ENCODE measurements around the gene PFAS.

PFAS gene

DNA sequence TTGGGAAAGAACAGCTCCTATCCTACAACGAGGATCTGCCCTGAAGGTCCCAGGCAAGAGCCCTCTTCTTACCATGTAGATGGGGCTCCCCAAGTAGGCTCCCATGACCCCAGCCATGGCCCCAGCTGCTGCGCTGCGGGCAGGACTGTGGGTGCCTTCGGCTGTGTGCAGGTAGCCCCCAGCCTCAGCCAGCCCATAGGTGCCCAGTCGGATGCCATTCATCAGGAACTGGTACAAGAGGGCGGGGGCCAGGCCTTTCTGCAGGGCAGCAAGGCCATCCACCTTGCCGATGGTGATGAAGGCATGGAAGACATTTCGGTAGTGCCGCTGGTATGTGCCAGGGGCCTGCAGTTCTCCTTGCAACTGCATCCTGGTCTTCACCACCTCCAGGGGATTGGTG is 45.3 kb downstream of the PFAS start:
- Mint-ChIP-seq H3K4me1 (ENCODE audit: low read depth) (peaks cover 33% of the 10 kb centered on the region), H3K9me3 (ENCODE audit: low read depth) (no peaks in the 10 kb centered on the region), H3K36me3 (peaks cover 6% of the 10 kb centered on the region), H3K4me3 (peak overlapping the region; percentile 93), H3K27ac (peak overlapping the region; percentile 64), H3K27me3 (no peaks in the 10 kb centered on the region)

DNA sequence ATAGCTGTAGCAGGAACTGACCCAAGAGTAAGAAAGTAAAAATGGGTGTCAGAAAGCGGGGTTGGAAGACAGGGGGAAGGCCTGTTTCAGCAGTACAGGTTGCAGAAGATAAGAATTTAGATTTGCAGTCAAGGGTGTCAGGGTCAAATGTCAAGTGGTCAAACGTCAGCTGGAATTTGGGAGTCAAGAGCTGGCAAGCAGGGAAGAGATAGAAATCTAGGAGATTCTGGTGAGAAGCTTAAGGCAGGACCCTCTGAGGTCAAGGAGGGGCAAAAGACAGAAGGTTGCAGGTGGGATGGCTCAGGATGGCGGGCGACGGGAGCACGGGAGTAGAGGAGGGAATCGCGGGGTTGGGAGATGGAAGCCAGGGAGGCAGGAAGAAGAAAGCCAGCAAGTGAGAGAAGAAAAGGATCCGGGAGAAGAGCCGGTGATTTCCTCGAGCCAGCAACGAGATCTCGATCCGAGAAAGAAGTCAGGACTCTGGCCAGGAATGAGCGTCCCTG is 45.8 kb downstream of the PFAS start:
- no peaks in the 10 kb centered on the region for H3K9me3 Mint-ChIP-seq (ENCODE audit: low read depth)
- H3K36me3 Mint-ChIP-seq: peaks cover 5% of the 10 kb centered on the region
- peak overlapping the region; percentile 93 for H3K4me3 Mint-ChIP-seq
- peak overlapping the region; percentile 64 for H3K27ac Mint-ChIP-seq
- H3K4me1 Mint-ChIP-seq (ENCODE audit: low read depth): peaks cover 28% of the 10 kb centered on the region
- H3K27me3 Mint-ChIP-seq: no peaks in the 10 kb centered on the region

DNA sequence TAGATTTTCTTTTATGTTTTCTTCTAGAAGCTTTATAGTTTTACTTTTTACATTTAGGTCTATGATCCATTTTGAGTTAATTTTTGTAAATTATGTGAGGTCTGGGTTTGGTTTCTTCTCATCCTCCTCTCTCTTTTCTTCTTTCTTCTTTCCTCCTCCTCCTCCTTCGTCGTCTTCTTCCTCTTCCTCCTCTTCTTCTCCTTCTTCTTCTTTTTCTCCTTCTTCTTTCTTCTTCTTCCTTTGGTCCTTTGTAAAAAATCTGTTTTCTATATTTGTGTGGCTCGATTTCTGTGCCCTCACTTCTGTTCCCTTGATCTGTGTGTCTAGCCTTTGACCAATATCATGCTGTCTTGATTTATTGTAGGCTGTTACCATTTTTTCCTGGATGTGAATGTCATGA is 51.1 kb downstream of the PFAS start:
- no peaks in the 10 kb centered on the region for H3K9me3 Mint-ChIP-seq (ENCODE audit: low read depth)
- no peaks in the 10 kb centered on the region for H3K36me3 Mint-ChIP-seq
- H3K4me1 Mint-ChIP-seq (ENCODE audit: low read depth): peaks cover 7% of the 10 kb centered on the region
- no peak overlapping the region for H3K27ac Mint-ChIP-seq
- H3K27me3 Mint-ChIP-seq: no peaks in the 10 kb centered on the region
- no peak overlapping the region for H3K4me3 Mint-ChIP-seq

DNA sequence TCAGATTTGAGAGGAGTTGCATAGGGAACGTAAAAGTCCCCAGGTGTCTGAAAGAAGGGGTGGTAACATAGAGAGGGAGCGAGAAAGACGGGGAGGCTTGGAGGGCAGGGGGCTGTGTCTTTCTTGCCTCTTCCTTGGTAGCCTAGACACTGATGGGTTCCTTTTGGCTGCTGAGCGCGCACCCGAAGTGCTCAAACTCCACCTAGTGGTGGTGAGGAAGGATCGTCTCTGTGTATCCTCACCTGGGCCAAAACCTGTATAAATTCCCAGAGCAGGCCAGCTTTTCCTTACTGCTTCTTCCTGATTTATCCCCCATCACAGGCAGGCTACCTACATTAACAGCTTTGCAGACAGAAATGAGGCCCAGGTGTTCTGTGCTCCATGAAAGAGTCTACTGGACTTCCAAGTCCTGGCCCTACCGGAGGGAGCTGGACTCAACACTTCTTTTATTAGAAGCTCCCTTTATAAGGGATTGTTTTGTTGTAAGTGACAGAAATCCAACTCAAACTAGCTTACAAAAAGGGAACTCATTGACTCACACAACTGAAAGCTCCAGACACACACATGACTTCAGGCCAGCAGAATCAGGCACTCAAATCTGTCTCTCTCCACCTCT is 51.6 kb downstream of the PFAS start:
- H3K27ac Mint-ChIP-seq: no peak overlapping the region
- no peaks in the 10 kb centered on the region for H3K27me3 Mint-ChIP-seq
- no peak overlapping the region for H3K4me3 Mint-ChIP-seq
- no peaks in the 10 kb centered on the region for H3K9me3 Mint-ChIP-seq (ENCODE audit: low read depth)
- H3K36me3 Mint-ChIP-seq: no peaks in the 10 kb centered on the region
- peaks cover 7% of the 10 kb centered on the region for H3K4me1 Mint-ChIP-seq (ENCODE audit: low read depth)

DNA sequence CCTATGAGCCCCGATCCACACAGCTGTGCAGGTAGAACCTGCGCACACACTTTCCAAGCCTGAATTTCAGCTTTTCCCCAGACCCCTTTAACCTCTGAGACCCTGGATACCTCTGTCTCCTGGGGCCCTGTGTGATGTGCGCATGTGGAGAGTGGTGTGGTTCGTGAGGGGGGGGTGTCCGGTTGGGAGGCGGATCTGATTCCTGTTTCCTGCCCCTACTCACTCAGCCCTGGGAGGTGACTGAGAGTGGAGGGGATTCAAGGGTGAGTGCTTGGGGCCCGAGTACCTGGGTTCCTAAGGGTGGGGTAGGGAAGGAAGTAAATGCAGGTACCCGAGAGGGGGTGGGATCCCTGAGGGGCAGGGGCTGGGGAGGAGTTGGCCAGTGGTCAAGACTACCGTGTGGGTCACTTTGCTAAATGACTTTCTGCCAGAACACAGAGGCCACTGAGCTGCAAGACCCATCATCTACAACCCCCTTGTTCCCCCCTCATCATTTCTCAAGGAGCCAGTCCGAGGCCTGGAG is 61.6 kb downstream of the PFAS start:
- peaks cover 9% of the 10 kb centered on the region for H3K27me3 Mint-ChIP-seq
- H3K9me3 Mint-ChIP-seq (ENCODE audit: low read depth): no peaks in the 10 kb centered on the region
- H3K4me1 Mint-ChIP-seq (ENCODE audit: low read depth): no peaks in the 10 kb centered on the region
- H3K4me3 Mint-ChIP-seq: no peak overlapping the region
- H3K36me3 Mint-ChIP-seq: no peaks in the 10 kb centered on the region
- H3K27ac Mint-ChIP-seq: no peak overlapping the region

DNA sequence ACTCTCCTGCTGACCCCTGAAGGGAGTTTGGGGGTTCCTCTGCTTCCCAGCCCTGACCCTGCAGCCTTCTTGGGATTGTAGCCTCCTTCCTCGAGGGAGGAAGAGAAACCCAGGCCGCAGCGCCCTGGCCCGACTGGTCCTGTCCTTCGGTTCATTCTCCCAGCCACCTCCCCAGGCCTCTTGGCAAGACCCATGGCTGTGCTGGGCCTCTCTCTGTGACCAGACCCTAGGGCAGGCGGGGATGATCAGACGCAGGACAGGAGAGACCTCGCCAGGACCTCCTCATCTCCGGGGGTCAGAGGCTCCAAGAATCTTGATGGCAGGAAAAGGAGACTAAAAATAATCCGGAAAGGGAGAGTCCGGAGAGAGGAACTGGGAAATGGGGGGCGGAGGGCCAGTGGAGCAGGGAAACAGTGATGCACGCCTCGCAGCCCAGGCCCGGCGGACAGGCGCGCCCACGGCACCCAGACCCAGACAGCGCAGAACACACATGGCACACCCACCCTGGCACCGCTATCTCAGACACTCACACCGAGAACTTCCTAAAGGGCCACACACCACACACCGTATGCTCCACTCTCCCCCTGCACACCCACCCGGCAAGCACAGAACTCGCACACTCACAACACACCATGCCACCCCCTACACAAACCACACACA is 62.2 kb downstream of the PFAS start:
- peaks cover 9% of the 10 kb centered on the region for H3K27me3 Mint-ChIP-seq
- no peak overlapping the region for H3K27ac Mint-ChIP-seq
- H3K36me3 Mint-ChIP-seq: no peaks in the 10 kb centered on the region
- no peaks in the 10 kb centered on the region for H3K9me3 Mint-ChIP-seq (ENCODE audit: low read depth)
- no peak overlapping the region for H3K4me3 Mint-ChIP-seq
- H3K4me1 Mint-ChIP-seq (ENCODE audit: low read depth): no peaks in the 10 kb centered on the region

DNA sequence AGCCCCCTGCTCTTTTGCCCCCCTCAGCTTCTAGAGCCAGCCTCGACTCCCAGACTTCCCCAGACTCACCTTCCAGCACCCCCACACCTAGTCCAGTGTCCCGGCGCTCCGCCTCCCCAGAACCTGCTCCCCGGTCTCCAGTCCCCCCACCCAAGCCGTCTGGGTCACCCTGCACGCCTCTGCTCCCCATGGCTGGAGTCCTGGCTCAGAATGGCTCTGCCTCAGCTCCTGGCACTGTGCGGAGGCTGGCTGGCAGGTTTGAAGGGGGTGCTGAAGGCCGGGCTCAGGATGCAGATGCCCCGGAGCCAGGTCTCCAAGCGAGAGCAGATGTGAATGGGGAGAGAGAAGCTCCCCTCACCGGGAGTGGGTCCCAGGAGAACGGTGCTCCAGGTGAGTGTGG is 63.2 kb downstream of the PFAS start:
- no peaks in the 10 kb centered on the region for H3K36me3 Mint-ChIP-seq
- no peaks in the 10 kb centered on the region for H3K9me3 Mint-ChIP-seq (ENCODE audit: low read depth)
- H3K27me3 Mint-ChIP-seq: peaks cover 9% of the 10 kb centered on the region
- H3K4me1 Mint-ChIP-seq (ENCODE audit: low read depth): no peaks in the 10 kb centered on the region
- H3K4me3 Mint-ChIP-seq: no peak overlapping the region
- no peak overlapping the region for H3K27ac Mint-ChIP-seq

DNA sequence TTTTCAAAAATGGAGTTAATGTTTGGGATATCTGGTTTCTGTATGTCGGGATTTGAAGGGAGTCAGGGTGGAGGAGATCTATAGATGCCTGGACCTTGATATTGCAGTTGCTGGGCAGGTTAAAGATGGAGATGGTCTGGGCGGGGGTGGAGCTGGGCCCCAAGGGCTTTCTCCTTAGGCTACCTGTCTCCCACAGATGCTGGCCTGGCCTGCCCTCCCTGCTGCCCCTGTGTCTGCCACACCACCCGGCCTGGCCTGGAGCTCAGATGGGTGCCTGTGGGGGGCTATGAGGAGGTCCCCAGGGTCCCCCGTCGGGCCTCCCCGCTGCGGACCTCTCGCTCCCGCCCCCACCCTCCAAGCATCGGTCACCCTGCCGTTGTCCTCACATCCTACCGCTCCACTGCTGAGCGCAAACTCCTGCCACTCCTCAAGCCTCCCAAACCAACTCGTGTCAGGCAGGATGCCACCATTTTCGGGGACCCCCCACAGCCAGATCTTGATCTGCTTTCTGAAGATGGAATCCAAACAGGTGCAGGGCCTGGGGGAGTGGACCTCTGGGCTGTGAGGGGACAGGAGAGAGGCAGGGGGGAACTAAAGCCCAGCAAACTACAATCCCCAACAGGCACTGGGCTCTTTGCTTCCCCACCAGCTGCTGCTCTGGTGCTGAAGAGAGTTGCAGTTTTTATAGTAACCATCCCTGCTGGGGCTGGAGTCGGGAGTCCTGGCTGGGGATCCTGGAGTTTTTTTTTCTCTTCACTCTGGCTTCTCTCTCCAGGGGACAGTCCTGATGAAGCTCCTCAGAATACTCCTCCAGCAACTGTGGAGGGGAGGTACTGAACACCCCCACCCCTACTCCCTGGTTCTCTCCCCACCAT is 63.9 kb downstream of the PFAS start:
- H3K4me3 Mint-ChIP-seq: no peak overlapping the region
- H3K27me3 Mint-ChIP-seq: peaks cover 9% of the 10 kb centered on the region
- H3K4me1 Mint-ChIP-seq (ENCODE audit: low read depth): no peaks in the 10 kb centered on the region
- H3K27ac Mint-ChIP-seq: no peak overlapping the region
- no peaks in the 10 kb centered on the region for H3K36me3 Mint-ChIP-seq
- H3K9me3 Mint-ChIP-seq (ENCODE audit: low read depth): no peaks in the 10 kb centered on the region

DNA sequence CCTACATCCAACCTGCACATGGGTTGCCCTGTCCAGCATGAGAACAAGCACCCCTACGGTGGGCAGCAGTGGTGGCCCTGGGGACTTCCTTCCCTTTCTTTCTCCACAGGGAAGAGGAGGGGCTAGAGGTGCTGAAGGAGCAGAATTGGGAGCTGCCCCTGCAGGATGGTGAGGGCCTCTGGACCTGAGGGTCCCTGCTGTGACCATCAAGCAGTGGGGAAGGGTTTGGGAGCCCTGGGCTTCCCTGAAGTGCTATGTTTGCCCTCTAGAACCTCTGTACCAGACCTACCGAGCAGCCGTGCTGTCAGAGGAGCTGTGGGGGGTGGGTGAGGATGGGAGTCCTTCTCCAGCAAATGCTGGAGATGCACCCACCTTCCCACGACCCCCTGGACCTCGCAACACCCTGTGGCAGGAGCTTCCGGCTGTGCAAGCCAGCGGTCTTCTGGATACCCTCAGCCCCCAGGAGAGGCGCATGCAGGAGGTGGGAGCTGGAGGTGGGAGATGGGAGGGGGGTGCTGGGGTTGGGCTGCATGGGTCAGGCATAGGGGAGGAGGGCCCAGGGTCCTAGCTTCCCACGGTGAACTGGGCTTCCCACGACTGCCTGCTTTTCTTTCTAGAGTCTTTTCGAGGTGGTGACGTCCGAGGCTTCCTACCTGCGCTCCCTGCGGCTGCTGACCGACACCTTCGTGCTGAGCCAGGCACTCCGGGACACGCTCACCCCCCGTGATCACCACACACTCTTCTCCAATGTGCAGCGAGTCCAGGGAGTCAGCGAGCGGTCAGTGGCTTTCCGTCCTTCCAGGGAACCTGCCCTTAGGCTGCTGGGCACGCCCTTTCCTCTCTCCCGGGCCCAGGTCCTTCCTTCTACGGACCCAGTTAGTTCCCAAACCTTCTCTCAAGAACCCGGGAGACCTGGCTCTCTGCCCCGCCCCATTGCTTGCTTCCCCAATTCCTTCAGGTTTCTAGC is 66.0 kb downstream of the PFAS start:
- no peaks in the 10 kb centered on the region for H3K36me3 Mint-ChIP-seq
- no peaks in the 10 kb centered on the region for H3K4me1 Mint-ChIP-seq (ENCODE audit: low read depth)
- no peaks in the 10 kb centered on the region for H3K9me3 Mint-ChIP-seq (ENCODE audit: low read depth)
- no peak overlapping the region for H3K27ac Mint-ChIP-seq
- H3K27me3 Mint-ChIP-seq: peaks cover 9% of the 10 kb centered on the region
- H3K4me3 Mint-ChIP-seq: no peak overlapping the region

DNA sequence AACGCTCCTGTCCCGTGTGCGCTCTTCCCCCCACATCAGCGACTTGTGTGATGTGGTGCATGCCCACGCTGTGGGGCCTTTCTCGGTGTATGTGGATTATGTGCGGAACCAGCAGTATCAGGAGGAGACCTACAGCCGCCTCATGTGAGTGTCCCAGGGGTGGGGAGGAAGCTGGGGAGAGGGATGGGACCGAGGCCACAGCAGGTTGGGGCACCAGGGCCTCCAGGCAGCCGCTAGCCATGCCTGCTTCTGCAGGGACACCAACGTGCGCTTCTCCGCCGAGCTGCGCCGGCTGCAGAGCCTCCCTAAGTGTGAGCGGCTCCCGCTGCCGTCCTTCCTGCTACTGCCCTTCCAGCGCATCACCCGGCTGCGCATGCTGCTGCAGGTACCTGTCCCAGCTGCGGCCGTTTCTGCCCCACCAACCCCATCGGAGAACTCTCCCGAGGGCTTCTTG is 66.7 kb downstream of the PFAS start:
- Mint-ChIP-seq H3K9me3 (ENCODE audit: low read depth) (no peaks in the 10 kb centered on the region), H3K36me3 (no peaks in the 10 kb centered on the region), H3K27me3 (peaks cover 9% of the 10 kb centered on the region)

DNA sequence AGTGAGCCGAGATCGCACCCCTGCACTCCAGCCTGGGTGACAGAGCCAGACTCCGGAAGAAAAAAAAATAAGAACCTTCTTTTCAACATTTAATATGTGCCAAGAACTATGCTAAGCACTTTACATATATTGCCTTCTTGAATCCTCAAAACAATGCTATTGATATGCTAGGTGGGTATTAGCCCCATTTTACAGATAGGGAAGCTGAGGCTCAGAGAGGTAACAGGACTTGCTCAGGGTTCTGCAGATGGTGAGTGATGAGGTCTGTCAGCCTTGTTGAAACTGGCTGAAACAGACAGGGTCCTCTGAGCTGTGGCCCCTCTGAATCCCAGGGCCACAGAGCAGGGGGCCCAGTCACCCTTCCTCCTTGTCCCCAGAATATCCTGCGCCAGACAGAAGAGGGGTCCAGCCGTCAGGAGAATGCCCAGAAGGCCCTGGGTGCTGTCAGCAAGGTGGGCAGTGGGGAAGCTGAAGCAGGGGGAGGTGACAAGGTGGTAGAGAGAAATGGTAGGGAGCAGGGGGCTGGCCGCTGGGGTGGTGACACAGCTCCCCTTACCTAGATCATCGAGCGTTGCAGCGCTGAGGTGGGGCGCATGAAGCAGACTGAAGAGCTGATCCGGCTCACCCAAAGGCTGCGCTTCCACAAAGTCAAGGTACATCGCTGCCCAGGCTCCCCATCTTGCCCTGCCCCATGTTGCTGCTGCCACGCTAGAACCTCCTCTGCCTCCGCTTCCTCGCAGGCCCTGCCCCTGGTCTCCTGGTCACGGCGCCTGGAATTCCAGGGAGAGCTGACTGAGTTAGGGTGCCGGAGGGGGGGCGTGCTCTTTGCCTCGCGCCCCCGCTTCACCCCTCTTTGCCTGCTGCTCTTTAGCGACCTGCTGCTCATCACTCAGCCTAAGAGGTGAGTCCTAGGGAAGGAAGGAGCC is 69.2 kb downstream of the PFAS start:
- no peaks in the 10 kb centered on the region for H3K36me3 Mint-ChIP-seq
- H3K9me3 Mint-ChIP-seq (ENCODE audit: low read depth): no peaks in the 10 kb centered on the region
- H3K27me3 Mint-ChIP-seq: peaks cover 8% of the 10 kb centered on the region
- H3K4me3 Mint-ChIP-seq: no peak overlapping the region
- H3K4me1 Mint-ChIP-seq (ENCODE audit: low read depth): no peaks in the 10 kb centered on the region
- H3K27ac Mint-ChIP-seq: no peak overlapping the region

More for the DNA sequence above, 66.7 kb downstream of the PFAS start:
- H3K27ac Mint-ChIP-seq: no peak overlapping the region
- no peak overlapping the region for H3K4me3 Mint-ChIP-seq
- no peaks in the 10 kb centered on the region for H3K4me1 Mint-ChIP-seq (ENCODE audit: low read depth)

Measured in activated naive CD8-positive, alpha-beta T cell (primary cell).